Measurements from ENCODE around the gene TPK1. TPM values are rescaled to one million over a fixed set of nuclear protein-coding genes. Genes with fewer than 3 reads are reported as not detected.

TPK1 gene
- total RNA-seq, 4 donors from 2014 or later, result 0.59 to 178 (median 8.8) TPM

DNA sequence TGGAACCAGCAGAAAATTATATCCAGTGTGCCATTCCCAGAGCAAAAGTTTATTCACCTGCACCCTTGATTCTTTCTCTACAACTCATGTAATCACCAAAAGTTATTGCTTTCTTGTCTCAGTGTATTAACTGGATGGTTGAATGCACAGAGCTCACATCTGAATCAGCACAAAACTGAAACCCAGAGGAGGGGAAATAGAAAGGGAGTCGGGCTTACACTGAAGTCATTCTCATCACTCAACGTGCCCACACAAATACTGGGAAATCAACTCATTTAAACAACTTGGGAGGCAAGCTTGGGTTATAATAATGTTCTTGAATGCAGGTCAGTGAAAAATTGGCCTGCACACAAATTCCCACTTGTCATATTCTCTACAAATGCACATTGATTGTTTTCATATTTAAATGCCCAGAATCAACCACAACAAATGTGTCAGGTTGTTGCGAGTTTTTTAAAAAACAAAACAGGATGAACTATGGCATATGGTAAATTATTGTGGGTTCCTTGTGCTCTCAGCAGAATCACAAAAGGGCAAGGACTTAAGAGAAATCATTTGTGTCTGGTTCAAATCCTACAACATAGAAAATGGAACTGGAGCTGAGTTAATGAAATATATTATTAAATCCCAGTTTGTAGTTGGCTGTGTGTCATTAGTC is 306.5 kb downstream of the TPK1 start:
- TF ChIP-seq, protein P1, sequence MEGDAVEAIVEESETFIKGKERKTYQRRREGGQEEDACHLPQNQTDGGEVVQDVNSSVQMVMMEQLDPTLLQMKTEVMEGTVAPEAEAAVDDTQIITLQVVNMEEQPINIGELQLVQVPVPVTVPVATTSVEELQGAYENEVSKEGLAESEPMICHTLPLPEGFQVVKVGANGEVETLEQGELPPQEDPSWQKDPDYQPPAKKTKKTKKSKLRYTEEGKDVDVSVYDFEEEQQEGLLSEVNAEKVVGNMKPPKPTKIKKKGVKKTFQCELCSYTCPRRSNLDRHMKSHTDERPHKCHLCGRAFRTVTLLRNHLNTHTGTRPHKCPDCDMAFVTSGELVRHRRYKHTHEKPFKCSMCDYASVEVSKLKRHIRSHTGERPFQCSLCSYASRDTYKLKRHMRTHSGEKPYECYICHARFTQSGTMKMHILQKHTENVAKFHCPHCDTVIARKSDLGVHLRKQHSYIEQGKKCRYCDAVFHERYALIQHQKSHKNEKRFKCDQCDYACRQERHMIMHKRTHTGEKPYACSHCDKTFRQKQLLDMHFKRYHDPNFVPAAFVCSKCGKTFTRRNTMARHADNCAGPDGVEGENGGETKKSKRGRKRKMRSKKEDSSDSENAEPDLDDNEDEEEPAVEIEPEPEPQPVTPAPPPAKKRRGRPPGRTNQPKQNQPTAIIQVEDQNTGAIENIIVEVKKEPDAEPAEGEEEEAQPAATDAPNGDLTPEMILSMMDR (IDR thresholded peaks at IDR 0.05), result no peak
- no peak for TF ChIP-seq POLR2A (IDR thresholded peaks at IDR 0.05)
- no peak overlapping the region for H3K27ac ChIP-seq
- no peaks in the 10 kb centered on the region for H3K9me3 ChIP-seq
- no peak overlapping the region for H3K4me3 ChIP-seq
- no peaks in the 10 kb centered on the region for H3K27me3 ChIP-seq
- no peaks in the 10 kb centered on the region for H3K4me1 ChIP-seq
- intact Hi-C loops (cut with DNase I; ENCODE audit: low total_unique reads), result no loop called here
- H3K36me3 ChIP-seq, result no peaks in the 10 kb centered on the region
- no peak for DNase-seq

DNA sequence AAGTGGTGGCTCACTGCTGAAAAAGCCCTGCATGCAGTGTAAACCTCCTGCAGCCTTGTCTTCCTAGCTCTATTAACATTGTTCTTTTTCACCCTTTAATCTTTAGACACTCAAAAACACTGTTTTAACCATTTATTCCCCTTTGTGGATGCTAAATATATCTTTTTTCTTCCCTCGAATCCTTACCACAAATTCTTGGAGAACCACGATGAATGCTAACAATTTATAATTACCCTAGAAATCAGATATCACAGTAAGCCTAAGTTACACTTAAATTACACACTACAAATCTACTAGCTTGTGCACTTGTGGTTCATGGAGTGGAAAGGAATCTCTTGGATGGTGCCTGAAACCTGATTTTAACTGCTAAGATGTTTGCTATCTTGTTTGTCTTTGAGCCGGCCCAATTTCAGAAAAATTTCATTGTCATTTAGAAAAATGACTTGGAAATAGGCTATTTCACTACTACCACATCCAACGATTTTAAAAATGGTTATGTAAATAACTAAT is 307.3 kb downstream of the TPK1 start:
- intact Hi-C loops (cut with DNase I; ENCODE audit: low total_unique reads), result no loop called here
- Histone ChIP-seq H3K4me1 (no peaks in the 10 kb centered on the region), H3K27ac (no peak overlapping the region), H3K9me3 (no peaks in the 10 kb centered on the region), H3K27me3 (no peaks in the 10 kb centered on the region), H3K36me3 (no peaks in the 10 kb centered on the region), H3K4me3 (no peak overlapping the region)
- DNase-seq, result no peak
- TF ChIP-seq POLR2A (IDR thresholded peaks at IDR 0.05), result no peak
- TF ChIP-seq, protein P1 (IDR thresholded peaks at IDR 0.05), result no peak

DNA sequence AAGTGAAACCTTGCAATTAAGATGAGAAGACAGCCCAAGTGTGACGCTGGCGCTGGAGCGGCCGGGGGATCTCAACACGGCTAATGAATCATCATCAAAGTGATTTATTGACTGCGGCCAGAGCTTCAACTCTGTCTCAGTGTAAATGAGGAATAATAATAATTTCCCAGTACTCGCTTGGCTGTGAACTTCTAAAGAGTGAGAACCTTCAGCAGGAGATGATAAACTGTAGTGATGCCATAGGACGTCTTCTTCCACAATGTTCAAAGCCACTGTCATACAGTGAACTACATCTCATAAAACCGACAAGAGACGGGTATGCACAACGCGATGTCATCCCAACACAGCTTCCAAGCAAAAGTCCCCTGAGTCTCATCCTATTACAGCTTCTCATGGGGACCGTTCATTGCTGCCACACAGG is 308.8 kb downstream of the TPK1 start:
- H3K27me3 ChIP-seq, result no peaks in the 10 kb centered on the region
- no peak overlapping the region for H3K4me3 ChIP-seq
- no peaks in the 10 kb centered on the region for H3K9me3 ChIP-seq
- no peaks in the 10 kb centered on the region for H3K36me3 ChIP-seq
- intact Hi-C loops (cut with DNase I; ENCODE audit: low total_unique reads), result no loop called here
- no peaks in the 10 kb centered on the region for H3K4me1 ChIP-seq
- TF ChIP-seq, protein P1 (IDR thresholded peaks at IDR 0.05), result no peak
- TF ChIP-seq POLR2A (IDR thresholded peaks at IDR 0.05), result no peak
- DNase-seq, result no peak
- no peak overlapping the region for H3K27ac ChIP-seq

DNA sequence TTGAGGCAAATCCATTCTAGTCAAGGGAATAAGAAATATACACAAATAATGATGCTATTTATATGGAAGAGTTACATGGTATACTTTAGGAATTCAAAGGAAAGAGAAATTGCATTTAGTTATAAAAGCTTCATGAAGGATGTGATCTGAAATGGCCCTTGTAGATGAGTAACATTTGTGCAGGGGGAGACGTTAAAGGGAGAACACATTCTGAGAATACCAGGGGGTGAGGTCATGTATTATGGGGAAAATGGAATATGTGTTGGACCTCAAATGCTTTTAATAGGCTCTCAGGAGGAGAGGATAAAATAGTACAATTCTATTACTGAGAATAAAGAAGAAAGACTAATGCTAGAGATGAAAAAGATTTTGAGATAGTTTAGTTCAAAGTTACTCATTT is 309.9 kb downstream of the TPK1 start:
- TF ChIP-seq, protein P1 (IDR thresholded peaks at IDR 0.05), result no peak
- TF ChIP-seq POLR2A (IDR thresholded peaks at IDR 0.05), result no peak
- H3K9me3 ChIP-seq, result no peaks in the 10 kb centered on the region
- DNase-seq, result no peak
- intact Hi-C loops (cut with DNase I; ENCODE audit: low total_unique reads), result no loop called here
- no peaks in the 10 kb centered on the region for H3K4me1 ChIP-seq
- H3K27me3 ChIP-seq, result no peaks in the 10 kb centered on the region
- no peaks in the 10 kb centered on the region for H3K36me3 ChIP-seq
- no peak overlapping the region for H3K27ac ChIP-seq
- H3K4me3 ChIP-seq, result no peak overlapping the region

DNA sequence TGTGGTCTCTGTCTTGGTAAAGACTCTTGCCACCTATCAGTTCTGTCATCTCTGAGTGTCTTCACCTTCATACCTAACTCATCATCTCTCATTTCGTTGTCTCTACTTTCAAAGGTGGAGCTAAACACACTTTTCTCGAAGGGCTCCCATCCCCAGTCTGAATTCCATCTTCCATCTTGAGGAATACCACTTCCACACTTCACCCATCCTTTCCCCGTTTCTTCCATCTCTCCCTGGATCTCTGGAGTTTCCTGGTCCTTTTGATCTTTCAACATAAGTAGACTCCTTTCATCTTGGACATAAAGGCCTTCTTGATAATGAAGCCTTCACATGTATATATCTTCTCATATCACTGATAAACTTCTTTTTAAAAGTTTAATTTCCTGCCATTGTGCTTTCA is 311.6 kb downstream of the TPK1 start:
- Histone ChIP-seq H3K27ac (no peak overlapping the region), H3K9me3 (no peaks in the 10 kb centered on the region), H3K36me3 (no peaks in the 10 kb centered on the region), H3K4me3 (no peak overlapping the region), H3K27me3 (no peaks in the 10 kb centered on the region), H3K4me1 (no peaks in the 10 kb centered on the region)
- no peak for DNase-seq
- intact Hi-C loops (cut with DNase I; ENCODE audit: low total_unique reads), result no loop called here
- TF ChIP-seq, protein P1 (IDR thresholded peaks at IDR 0.05), result no peak

Measured in uterus (tissue), 4 donors.